GM23338 (cell line): ENCODE data around the gene CLEC6A. TPM values are rescaled to one million over a fixed set of nuclear protein-coding genes. Genes with fewer than 3 reads are reported as not detected.
A peak's percentile ranks its signal among the peaks of the same experiment; 100 is the strongest.

Experiments used
- ATAC-seq: fragments of 200-7000 bp; cut with Tn5 transposase; 3 replicates; pipeline ENCODE4 v1.9.1; 2020
- DNase-seq: peaks from one replicate; pipeline ENCODE4 v3.0.0-alpha.2; 2015; ENCODE audit warnings: low spot score
- H2AFZ ChIP-seq: fragments of 200-600 bp; sonication (generic); 2 replicates; pipeline ENCODE4 v1.8.0; 2016; ENCODE audit warnings: antibody characterized with exemption, mild to moderate bottlenecking, moderate library complexity
- H3F3A ChIP-seq: fragments of 200-600 bp; sonication (generic); replicated peaks from 2 replicates; pipeline ENCODE4 v1.8.0; 2017; ENCODE audit warnings: antibody characterized with exemption, mixed run types, low read depth
- H3K27ac ChIP-seq: fragments of 200-600 bp; sonication (generic); 2 replicates; pipeline ENCODE4 v1.6.1; 2016; ENCODE audit warnings: low read depth
- H3K27me3 ChIP-seq: fragments of 200-600 bp; sonication (generic); 2 replicates; pipeline ENCODE4 v1.8.0; 2016; ENCODE audit warnings: mild to moderate bottlenecking, mixed run types, moderate library complexity; ENCODE audit not compliant: insufficient read depth
- H3K36me3 ChIP-seq: fragments of 200-600 bp; sonication (generic); 2 replicates; pipeline ENCODE4 v1.8.0; 2016; ENCODE audit warnings: mild to moderate bottlenecking; ENCODE audit not compliant: insufficient read depth
- H3K4me1 ChIP-seq: fragments of 200-600 bp; sonication (generic); 2 replicates; pipeline ENCODE4 v1.8.0; 2016; ENCODE audit warnings: mild to moderate bottlenecking, moderate library complexity; ENCODE audit not compliant: insufficient read depth
- H3K4me2 ChIP-seq: fragments of 200-600 bp; sonication (generic); 2 replicates; pipeline ENCODE4 v1.7.1; 2017; ENCODE audit warnings: mixed run types
- H3K4me3 ChIP-seq: fragments of 200-600 bp; sonication (generic); 2 replicates; pipeline ENCODE4 v1.6.1; 2016; ENCODE audit warnings: mixed run types
- H3K79me2 ChIP-seq: fragments of 200-600 bp; sonication (generic); replicated peaks from 2 replicates; pipeline ENCODE4 v1.8.0; 2017; ENCODE audit warnings: mild to moderate bottlenecking; ENCODE audit not compliant: insufficient read depth
- H3K9me2 ChIP-seq: fragments of 200-600 bp; sonication (generic); 2 replicates; pipeline ENCODE4 v1.8.0; 2017; ENCODE audit not compliant: insufficient read depth
- H4K20me1 ChIP-seq: fragments of 200-600 bp; sonication (generic); replicated peaks from 2 replicates; pipeline ENCODE4 v1.8.0; 2017; ENCODE audit warnings: mild to moderate bottlenecking; ENCODE audit not compliant: insufficient read depth
- H3K27ac Mint-ChIP-seq: 2 replicates; pipeline ENCODE4 v1.8.0; 2020; ENCODE audit warnings: inconsistent platforms, mild to moderate bottlenecking, moderate library complexity, mixed read lengths
- H3K27me3 Mint-ChIP-seq: 3 replicates; pipeline ENCODE4 v1.8.0; 2022; ENCODE audit warnings: low read depth, mild to moderate bottlenecking, moderate library complexity, mixed read lengths, inconsistent platforms; ENCODE audit not compliant: insufficient read depth, poor library complexity
- H3K36me3 Mint-ChIP-seq: 3 replicates; pipeline ENCODE4 v1.8.0; 2021; ENCODE audit warnings: low read depth, mild to moderate bottlenecking, inconsistent platforms, moderate library complexity, mixed read lengths
- H3K4me1 Mint-ChIP-seq: 3 replicates; pipeline ENCODE4 v1.8.0; 2020; ENCODE audit warnings: mild to moderate bottlenecking, inconsistent platforms, mixed read lengths
- H3K4me3 Mint-ChIP-seq: 3 replicates; pipeline ENCODE4 v1.8.0; 2021; ENCODE audit warnings: moderate library complexity, mild to moderate bottlenecking, inconsistent platforms, mixed read lengths
- H3K9me3 Mint-ChIP-seq: 3 replicates; pipeline ENCODE4 v1.8.0; 2020; ENCODE audit warnings: moderate library complexity, mild to moderate bottlenecking, inconsistent platforms, mixed read lengths
- ETS1 ChIP-seq: IDR thresholded peaks from 2 replicates; pipeline ENCODE4 v1.6.1; 2016; ENCODE audit warnings: antibody characterized with exemption
- EZH2phosphoT487 ChIP-seq: fragments of 200-600 bp; sonication (generic); IDR thresholded peaks from one replicate; pipeline ENCODE4 v1.8.1; 2018; ENCODE audit warnings: antibody characterized with exemption; ENCODE audit not compliant: unreplicated experiment
- JUNB ChIP-seq: IDR thresholded peaks from one replicate; pipeline ENCODE4 v1.6.1; 2016; ENCODE audit warnings: antibody characterized with exemption; ENCODE audit not compliant: unreplicated experiment
- ZNF114 ChIP-seq: fragments of 250-450 bp; sonication (Bioruptor Pico); IDR thresholded peaks from 2 replicates; pipeline ENCODE4 v1.5.0; 2020; ENCODE audit warnings: mild to moderate bottlenecking, moderate library complexity
- polyA plus RNA-seq: library from polyadenylated mRNA; unstranded; fragments of >200 nt; fragmentation: Nextera tagmentation; extraction: Ambion mirVana; gene quantifications from 2 replicates; pipeline ENCODE4 v1.2.1, GENCODE V29; 2016
- total RNA-seq: library from RNA; depleted of rRNA; stranded (reverse); fragments of >200 nt; shearing (Covaris generic); gene quantifications from 2 replicates; pipeline ENCODE4 v1.2.3, GENCODE V29; 2014
- TF ChIP-seq, protein P1 (sequence below): fragments of 250-450 bp; sonication (Bioruptor Pico); IDR thresholded peaks from 2 replicates; pipeline ENCODE4 v1.5.0; 2020; ENCODE audit warnings: mild to moderate bottlenecking, moderate library complexity

Gene CLEC6A
- total and polyA plus RNA-seq, 2 experiments from 2014 or later, result not detected

GRCh38 chr12:8508223-8508622, 52.5 kb downstream of the CLEC6A start (continued):
- TF ChIP-seq, protein P1, sequence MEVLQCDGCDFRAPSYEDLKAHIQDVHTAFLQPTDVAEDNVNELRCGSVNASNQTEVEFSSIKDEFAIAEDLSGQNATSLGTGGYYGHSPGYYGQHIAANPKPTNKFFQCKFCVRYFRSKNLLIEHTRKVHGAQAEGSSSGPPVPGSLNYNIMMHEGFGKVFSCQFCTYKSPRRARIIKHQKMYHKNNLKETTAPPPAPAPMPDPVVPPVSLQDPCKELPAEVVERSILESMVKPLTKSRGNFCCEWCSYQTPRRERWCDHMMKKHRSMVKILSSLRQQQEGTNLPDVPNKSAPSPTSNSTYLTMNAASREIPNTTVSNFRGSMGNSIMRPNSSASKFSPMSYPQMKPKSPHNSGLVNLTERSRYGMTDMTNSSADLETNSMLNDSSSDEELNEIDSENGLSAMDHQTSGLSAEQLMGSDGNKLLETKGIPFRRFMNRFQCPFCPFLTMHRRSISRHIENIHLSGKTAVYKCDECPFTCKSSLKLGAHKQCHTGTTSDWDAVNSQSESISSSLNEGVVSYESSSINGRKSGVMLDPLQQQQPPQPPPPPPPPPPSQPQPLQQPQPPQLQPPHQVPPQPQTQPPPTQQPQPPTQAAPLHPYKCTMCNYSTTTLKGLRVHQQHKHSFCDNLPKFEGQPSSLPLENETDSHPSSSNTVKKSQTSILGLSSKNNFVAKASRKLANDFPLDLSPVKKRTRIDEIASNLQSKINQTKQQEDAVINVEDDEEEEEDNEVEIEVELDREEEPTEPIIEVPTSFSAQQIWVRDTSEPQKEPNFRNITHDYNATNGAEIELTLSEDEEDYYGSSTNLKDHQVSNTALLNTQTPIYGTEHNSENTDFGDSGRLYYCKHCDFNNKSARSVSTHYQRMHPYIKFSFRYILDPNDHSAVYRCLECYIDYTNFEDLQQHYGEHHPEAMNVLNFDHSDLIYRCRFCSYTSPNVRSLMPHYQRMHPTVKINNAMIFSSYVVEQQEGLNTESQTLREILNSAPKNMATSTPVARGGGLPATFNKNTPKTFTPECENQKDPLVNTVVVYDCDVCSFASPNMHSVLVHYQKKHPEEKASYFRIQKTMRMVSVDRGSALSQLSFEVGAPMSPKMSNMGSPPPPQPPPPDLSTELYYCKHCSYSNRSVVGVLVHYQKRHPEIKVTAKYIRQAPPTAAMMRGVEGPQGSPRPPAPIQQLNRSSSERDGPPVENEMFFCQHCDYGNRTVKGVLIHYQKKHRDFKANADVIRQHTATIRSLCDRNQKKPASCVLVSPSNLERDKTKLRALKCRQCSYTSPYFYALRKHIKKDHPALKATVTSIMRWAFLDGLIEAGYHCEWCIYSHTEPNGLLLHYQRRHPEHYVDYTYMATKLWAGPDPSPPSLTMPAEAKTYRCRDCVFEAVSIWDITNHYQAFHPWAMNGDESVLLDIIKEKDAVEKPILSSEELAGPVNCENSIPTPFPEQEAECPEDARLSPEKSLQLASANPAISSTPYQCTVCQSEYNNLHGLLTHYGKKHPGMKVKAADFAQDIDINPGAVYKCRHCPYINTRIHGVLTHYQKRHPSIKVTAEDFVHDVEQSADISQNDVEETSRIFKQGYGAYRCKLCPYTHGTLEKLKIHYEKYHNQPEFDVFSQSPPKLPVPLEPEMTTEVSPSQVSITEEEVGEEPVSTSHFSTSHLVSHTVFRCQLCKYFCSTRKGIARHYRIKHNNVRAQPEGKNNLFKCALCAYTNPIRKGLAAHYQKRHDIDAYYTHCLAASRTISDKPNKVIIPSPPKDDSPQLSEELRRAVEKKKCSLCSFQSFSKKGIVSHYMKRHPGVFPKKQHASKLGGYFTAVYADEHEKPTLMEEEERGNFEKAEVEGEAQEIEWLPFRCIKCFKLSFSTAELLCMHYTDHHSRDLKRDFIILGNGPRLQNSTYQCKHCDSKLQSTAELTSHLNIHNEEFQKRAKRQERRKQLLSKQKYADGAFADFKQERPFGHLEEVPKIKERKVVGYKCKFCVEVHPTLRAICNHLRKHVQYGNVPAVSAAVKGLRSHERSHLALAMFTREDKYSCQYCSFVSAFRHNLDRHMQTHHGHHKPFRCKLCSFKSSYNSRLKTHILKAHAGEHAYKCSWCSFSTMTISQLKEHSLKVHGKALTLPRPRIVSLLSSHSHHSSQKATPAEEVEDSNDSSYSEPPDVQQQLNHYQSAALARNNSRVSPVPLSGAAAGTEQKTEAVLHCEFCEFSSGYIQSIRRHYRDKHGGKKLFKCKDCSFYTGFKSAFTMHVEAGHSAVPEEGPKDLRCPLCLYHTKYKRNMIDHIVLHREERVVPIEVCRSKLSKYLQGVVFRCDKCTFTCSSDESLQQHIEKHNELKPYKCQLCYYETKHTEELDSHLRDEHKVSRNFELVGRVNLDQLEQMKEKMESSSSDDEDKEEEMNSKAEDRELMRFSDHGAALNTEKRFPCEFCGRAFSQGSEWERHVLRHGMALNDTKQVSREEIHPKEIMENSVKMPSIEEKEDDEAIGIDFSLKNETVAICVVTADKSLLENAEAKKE, result no peak
- TF ChIP-seq JUNB (no peak), ZNF114 (CRISPR knock-in tag) (no peak)

GRCh38 chr12:8508910-8509841, 53.4 kb downstream of the CLEC6A start:
- peak overlapping the region; percentile 88 for H2AFZ ChIP-seq
- no peaks in the 10 kb centered on the region for H4K20me1 ChIP-seq
- no peak overlapping the region; the same call in 2 of the 3 replicates for H3K4me3 Mint-ChIP-seq
- H3K4me1 ChIP-seq, result peaks cover 10% of the 10 kb centered on the region
- 0 out of 2 replicates have a peak overlapping the region, but pooled peaks have one; percentile 50 for H3K4me2 ChIP-seq
- DNase-seq (peak; percentile 26), ATAC-seq (peak; percentile 72)
- H3K27me3 ChIP-seq, result no peaks in the 10 kb centered on the region
- H3K27ac Mint-ChIP-seq, result no peak overlapping the region
- no peaks in the 10 kb centered on the region for H3K79me2 ChIP-seq
- no peaks in the 10 kb centered on the region for H3K27me3 Mint-ChIP-seq
- H3K36me3 Mint-ChIP-seq, result no peaks in the 10 kb centered on the region; the same call in 2 of the 3 replicates
- peaks cover 24% of the 10 kb centered on the region for H3K4me1 Mint-ChIP-seq
- H3K9me3 Mint-ChIP-seq, result no peaks in the 10 kb centered on the region
- H3F3A ChIP-seq, result no peaks in the 10 kb centered on the region
- H3K9me2 ChIP-seq, result 0 out of 2 replicates have a peak, but pooled peaks cover 4% of the 10 kb centered on the region
- no peak overlapping the region for H3K27ac ChIP-seq
- no peaks in the 10 kb centered on the region for H3K36me3 ChIP-seq
- H3K4me3 ChIP-seq, result no peak overlapping the region
- TF ChIP-seq ETS1 (no peak), EZH2phosphoT487 (no peak)
- TF ChIP-seq, protein P1, result no peak
